Vagina (tissue), 2 donors: ENCODE measurements around the gene PPARA. TPM values are rescaled to one million over a fixed set of nuclear protein-coding genes. Genes with fewer than 3 reads are reported as not detected.

Source experiments
- DNase-seq, 2 donors: peaks; one replicate each; pipeline ENCODE4 v3.0.0-alpha.2; 2017; ENCODE audit errors: extremely low spot score in 2 of 2
- H3K27ac ChIP-seq: fragments of 200-600 bp; sonication (generic); one replicate; pipeline ENCODE4 v1.5.1; 2019
- H3K27me3 ChIP-seq: fragments of 200-600 bp; sonication (generic); one replicate; pipeline ENCODE4 v1.5.1; 2019
- H3K36me3 ChIP-seq, 2 donors: fragments of 200-600 bp; sonication (generic); one replicate each; pipeline ENCODE4 v1.5.1; 2017 to 2019
- H3K4me1 ChIP-seq: fragments of 200-600 bp; sonication (generic); one replicate; pipeline ENCODE4 v1.5.1; 2019
- H3K4me3 ChIP-seq, 2 donors: fragments of 200-600 bp; sonication (generic); 1 replicate in 1 of 2; 2 replicates in 1 of 2; pipeline ENCODE4 v1.5.1; 2016 to 2019
- H3K9me3 ChIP-seq: fragments of 200-600 bp; sonication (generic); one replicate; pipeline ENCODE4 v1.5.1; 2019
- POLR2A ChIP-seq, 2 donors: fragments of 450-650 bp; IDR thresholded peaks; one replicate each; pipeline ENCODE4 v1.6.1; 2017; ENCODE audit warnings: antibody characterized with exemption in 2 of 2, mild to moderate bottlenecking in 2 of 2, moderate library complexity in 2 of 2
- POLR2AphosphoS5 ChIP-seq, 2 donors: sonication (generic); formaldehyde crosslinking; IDR thresholded peaks; one replicate each; pipeline ENCODE4 v1.9.0; 2017; ENCODE audit warnings: antibody characterized with exemption in 2 of 2, mild to moderate bottlenecking in 2 of 2, low read depth in 1 of 2; ENCODE audit not compliant: insufficient read depth in 1 of 2
- intact Hi-C: fragments of 100-400 bp; cut with DNase I; formaldehyde crosslinking; loops from one replicate; pipeline ENCODE4 v1.15.1; 2023
- total RNA-seq: library from RNA; depleted of rRNA; stranded (reverse); fragments of >200 nt; gene quantifications from one replicate; pipeline ENCODE4 v1.2.3, GENCODE V29; 2016
- TF ChIP-seq, protein P1 (sequence below), 3 experiments: fragments of 450-650 bp in 2 of 3; fragments of 200-600 bp in 1 of 3; sonication (generic) in 1 of 3; IDR thresholded peaks; one replicate each; pipeline ENCODE4 v1.5.1; 2017 to 2019; ENCODE audit warnings: antibody characterized with exemption in 3 of 3, mild to moderate bottlenecking in 2 of 3, moderate library complexity in 2 of 3

PPARA gene
- total RNA-seq, 1 donor from 2014 or later, result 13.5 TPM

DNA sequence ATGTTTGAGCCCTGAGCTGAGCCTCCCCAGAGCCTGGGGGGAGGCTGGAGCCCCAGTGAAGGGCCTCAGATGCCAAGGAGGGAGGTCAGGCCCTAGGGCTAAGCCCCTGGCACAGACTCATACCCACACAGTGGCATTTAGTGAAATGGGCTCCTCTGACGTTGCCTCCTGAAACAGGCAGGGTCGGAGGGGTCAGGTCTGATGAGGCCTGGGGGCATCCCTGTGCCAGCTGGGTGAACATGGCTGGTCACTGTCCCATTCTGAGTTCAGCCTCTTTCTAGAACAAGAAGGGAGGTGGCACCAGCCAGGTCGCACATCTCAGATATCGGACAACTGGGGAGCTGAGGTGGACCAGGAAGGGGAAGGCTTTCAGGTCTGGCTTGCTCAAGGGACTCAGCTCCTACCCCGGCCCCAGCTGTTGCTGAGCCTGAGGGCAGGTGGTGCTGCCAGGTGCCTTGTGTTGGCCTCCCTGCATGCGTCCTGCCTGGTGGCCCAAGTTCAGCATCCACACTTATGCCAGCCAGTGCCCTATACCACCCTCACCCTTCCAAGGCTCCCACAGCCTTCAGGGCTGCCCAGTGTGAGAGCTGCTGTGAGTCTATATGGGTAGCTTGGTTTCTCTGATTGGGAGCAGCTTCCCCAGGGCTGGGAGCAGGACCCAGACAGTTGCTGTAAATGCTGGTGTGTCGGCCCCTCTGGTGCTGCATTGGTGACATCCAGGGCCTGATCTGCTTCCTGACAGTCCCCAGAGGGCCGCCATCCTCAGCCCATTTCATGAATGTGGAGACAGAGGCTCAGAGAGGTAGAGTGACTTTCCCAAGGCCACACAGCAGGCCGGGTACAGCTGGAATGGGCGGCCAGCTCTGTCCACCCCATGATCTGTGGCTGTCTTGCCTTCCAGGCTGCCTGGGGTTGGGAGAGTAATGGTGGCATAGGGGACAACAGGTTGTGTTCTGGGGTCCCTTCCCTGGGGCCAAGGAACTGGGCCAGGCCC, 32.8 kb upstream of the PPARA start:
- TF ChIP-seq POLR2AphosphoS5 (IDR thresholded peaks at IDR 0.05; ENCODE audit: insufficient read depth in 1 of 2, low read depth in 1 of 2) (no peak), POLR2A (IDR thresholded peaks at IDR 0.05) (no peak)
- TF ChIP-seq, protein P1, sequence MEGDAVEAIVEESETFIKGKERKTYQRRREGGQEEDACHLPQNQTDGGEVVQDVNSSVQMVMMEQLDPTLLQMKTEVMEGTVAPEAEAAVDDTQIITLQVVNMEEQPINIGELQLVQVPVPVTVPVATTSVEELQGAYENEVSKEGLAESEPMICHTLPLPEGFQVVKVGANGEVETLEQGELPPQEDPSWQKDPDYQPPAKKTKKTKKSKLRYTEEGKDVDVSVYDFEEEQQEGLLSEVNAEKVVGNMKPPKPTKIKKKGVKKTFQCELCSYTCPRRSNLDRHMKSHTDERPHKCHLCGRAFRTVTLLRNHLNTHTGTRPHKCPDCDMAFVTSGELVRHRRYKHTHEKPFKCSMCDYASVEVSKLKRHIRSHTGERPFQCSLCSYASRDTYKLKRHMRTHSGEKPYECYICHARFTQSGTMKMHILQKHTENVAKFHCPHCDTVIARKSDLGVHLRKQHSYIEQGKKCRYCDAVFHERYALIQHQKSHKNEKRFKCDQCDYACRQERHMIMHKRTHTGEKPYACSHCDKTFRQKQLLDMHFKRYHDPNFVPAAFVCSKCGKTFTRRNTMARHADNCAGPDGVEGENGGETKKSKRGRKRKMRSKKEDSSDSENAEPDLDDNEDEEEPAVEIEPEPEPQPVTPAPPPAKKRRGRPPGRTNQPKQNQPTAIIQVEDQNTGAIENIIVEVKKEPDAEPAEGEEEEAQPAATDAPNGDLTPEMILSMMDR (IDR thresholded peaks at IDR 0.05), result no peak
- Histone ChIP-seq H3K4me3 (no peak overlapping the region), H3K27ac (peak overlapping the region; percentile 80), H3K27me3 (no peaks in the 10 kb centered on the region), H3K4me1 (peaks cover 62% of the 10 kb centered on the region), H3K9me3 (no peaks in the 10 kb centered on the region), H3K36me3 (peaks cover 0 to 7% of the 10 kb centered on the region in 2 donors)
- DNase-seq, result no peak
- intact Hi-C loops, result no loop called here

DNA sequence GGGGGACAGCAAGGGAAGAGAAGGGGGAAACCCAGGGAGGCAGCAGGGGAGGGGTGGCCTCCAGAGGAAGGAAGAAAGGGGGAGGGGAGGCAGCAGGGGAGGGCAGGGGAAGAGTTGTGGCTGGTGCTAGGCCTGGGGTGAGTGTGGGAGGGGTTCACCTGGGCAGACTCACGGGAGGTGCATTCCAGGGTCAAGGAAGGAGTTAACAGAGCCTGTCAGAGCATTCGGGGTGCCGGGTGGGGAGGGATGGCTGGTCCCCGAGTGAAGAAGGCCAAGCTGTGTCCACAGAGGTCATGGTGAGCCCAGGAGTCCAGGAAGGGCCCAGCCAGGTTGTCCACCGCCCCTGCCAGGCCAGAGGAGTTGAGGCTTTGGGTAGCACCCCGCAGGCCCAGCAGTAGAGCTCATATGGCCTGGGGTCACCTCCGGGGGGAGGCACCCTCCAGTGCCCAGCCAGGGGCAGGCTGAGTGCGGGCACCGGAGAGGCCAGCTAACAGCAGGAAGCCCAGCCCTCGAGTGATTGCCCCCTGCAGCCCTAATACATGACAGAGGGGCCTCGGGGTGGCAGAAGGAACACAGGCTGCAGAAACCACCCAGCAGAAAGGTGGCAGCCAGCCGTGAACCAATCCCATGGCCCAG, 31.1 kb upstream of the PPARA start:
- peak overlapping the region; percentile 80 for H3K27ac ChIP-seq
- peaks cover 50% of the 10 kb centered on the region for H3K4me1 ChIP-seq
- no peak overlapping the region for H3K4me3 ChIP-seq
- TF ChIP-seq, protein P1 (IDR thresholded peaks at IDR 0.05), result no peak
- TF ChIP-seq POLR2A (IDR thresholded peaks at IDR 0.05), result no peak
- H3K27me3 ChIP-seq, result no peaks in the 10 kb centered on the region
- DNase-seq, result no peak
- no peaks in the 10 kb centered on the region for H3K36me3 ChIP-seq
- intact Hi-C loops, result no loop called here
- H3K9me3 ChIP-seq, result no peaks in the 10 kb centered on the region

DNA sequence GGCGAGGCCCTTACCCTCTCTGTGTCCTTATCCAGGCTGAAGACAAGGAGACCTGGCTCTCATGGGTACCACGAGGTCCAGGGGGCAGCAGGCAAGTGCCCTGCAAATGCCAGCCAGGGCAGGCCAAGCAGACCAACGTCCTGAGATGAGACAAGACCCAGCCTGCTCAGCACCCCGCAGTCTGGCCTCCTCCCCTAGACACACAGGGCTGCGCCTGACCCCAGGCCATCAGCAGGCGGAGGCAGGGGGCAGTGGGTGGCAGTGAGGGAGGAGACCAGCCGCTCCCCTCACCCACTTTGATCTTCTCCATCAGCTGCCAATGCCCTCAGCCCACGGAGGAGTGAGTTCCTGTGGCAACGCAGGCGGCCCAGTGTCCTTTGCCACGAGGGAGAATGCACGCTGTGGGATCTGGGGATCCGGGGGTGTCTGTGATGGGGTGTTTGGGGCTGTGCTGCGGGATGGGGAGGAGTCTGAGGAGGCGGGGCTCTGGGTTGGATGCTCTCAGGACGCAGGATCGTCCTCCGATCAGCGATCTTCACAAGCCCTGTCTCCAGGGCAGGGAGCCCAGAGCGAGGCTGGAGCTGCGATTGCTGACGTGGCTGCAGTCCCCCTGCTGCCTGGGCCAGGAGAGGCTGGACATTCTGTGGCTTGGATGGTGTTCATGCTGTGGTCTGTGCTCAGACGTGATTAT, 30.5 kb upstream of the PPARA start:
- H3K27ac ChIP-seq, result peak overlapping the region; percentile 80
- no peak overlapping the region for H3K4me3 ChIP-seq
- peaks cover 43% of the 10 kb centered on the region for H3K4me1 ChIP-seq
- no peaks in the 10 kb centered on the region for H3K9me3 ChIP-seq
- no peak for DNase-seq
- intact Hi-C loops, result loop anchor here (5.0 to 10.0 kb wide), 4 partner anchors 145 to 425 kb away; partner anchors contain the start of genes GTSE1, PKDREJ and TTC38
- no peaks in the 10 kb centered on the region for H3K27me3 ChIP-seq
- H3K36me3 ChIP-seq, result no peaks in the 10 kb centered on the region
- TF ChIP-seq POLR2A (IDR thresholded peaks at IDR 0.05) (no peak), POLR2AphosphoS5 (IDR thresholded peaks at IDR 0.05; ENCODE audit: insufficient read depth in 1 of 2, low read depth in 1 of 2) (no peak)
- TF ChIP-seq, protein P1 (IDR thresholded peaks at IDR 0.05), result no peak

DNA sequence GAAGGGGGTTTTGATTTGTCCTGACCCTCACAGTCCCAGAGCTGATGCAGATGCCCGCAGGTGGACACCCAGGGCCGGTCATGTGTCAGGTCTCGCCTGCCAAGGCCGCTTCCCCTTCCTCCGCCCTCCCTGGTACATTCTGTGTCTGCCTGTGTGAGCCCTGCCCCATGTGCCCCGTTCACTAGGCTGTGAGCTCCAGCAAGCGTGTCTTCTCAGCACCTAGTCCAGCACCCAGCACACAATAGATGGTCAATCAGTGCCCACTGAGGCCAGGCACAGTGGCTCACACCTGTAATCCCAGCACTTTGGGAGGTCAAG, 29.9 kb upstream of the PPARA start:
- no peak for DNase-seq
- H3K9me3 ChIP-seq, result no peaks in the 10 kb centered on the region
- no peaks in the 10 kb centered on the region for H3K36me3 ChIP-seq
- H3K4me3 ChIP-seq, result no peak overlapping the region
- intact Hi-C loops, result loop anchor here (5.0 to 10.0 kb wide), 4 partner anchors 144 to 424 kb away; partner anchors contain the start of genes GTSE1, PKDREJ and TTC38
- H3K27me3 ChIP-seq, result no peaks in the 10 kb centered on the region
- H3K4me1 ChIP-seq, result peaks cover 38% of the 10 kb centered on the region
- peak in 1 of 2 donors; percentile 25 for TF ChIP-seq POLR2AphosphoS5 (IDR thresholded peaks at IDR 0.05; ENCODE audit: insufficient read depth in 1 of 2, low read depth in 1 of 2)
- TF ChIP-seq POLR2A (IDR thresholded peaks at IDR 0.05), result no peak
- H3K27ac ChIP-seq, result peak overlapping the region; percentile 80

DNA sequence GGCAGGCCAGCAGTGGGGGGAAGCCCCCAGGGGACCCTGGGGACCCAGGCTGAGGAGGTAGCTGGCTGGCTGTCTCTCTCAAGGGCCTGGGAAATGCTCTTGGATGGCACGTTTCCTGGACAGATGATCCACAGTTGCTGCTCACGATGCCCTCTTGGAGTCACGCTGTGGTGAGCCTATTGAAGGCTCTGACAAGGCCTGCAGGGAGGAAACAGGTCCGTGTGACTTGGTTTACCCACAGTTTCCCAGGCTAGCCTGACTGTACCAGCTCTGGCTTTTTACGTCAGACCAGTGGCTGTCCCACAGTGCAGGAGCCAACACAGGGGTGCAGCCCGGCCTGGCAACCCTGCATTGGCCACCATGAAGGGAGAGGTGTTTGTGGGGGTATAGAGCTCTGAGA, 29.2 kb upstream of the PPARA start:
- DNase-seq, result no peak
- Histone ChIP-seq H3K36me3 (no peaks in the 10 kb centered on the region), H3K4me1 (peaks cover 31% of the 10 kb centered on the region), H3K9me3 (no peaks in the 10 kb centered on the region), H3K4me3 (no peak overlapping the region), H3K27me3 (no peaks in the 10 kb centered on the region), H3K27ac (peak overlapping the region; percentile 80)
- TF ChIP-seq, protein P1 (IDR thresholded peaks at IDR 0.05), result no peak
- TF ChIP-seq POLR2AphosphoS5 (IDR thresholded peaks at IDR 0.05; ENCODE audit: insufficient read depth in 1 of 2, low read depth in 1 of 2) (no peak), POLR2A (IDR thresholded peaks at IDR 0.05) (no peak)
- intact Hi-C loops, result loop anchor here (5.0 to 10.0 kb wide), 4 partner anchors 144 to 424 kb away; partner anchors contain the start of genes GTSE1, PKDREJ and TTC38
